Progenitor cell of endocrine pancreas (in vitro differentiated cells): Measurements from ENCODE around the gene SUPT6H. TPM values are rescaled to one million over a fixed set of nuclear protein-coding genes. Genes with fewer than 3 reads are reported as not detected.

Experiments
- DNase-seq: peaks from one replicate; pipeline ENCODE4 v3.0.0; 2021; ENCODE audit warnings: low spot score; ENCODE audit not compliant: unreplicated experiment
- H3K27ac Mint-ChIP-seq: 2 replicates; pipeline ENCODE4 v1.8.0; 2021; ENCODE audit warnings: mild to moderate bottlenecking, moderate library complexity, mixed read lengths
- H3K27me3 Mint-ChIP-seq: 2 replicates; pipeline ENCODE4 v1.8.0; 2021; ENCODE audit warnings: mixed read lengths
- H3K36me3 Mint-ChIP-seq: 2 replicates; pipeline ENCODE4 v1.8.0; 2022; ENCODE audit warnings: mixed read lengths; ENCODE audit not compliant: insufficient read depth
- H3K4me1 Mint-ChIP-seq: 2 replicates; pipeline ENCODE4 v1.8.0; 2021; ENCODE audit warnings: low read depth, mixed read lengths
- H3K4me3 Mint-ChIP-seq: 2 replicates; pipeline ENCODE4 v1.8.0; 2021; ENCODE audit warnings: low read depth, mild to moderate bottlenecking, moderate library complexity, mixed read lengths
- H3K9me3 Mint-ChIP-seq: 2 replicates; pipeline ENCODE4 v1.8.0; 2021; ENCODE audit warnings: low read depth, mixed read lengths
- total RNA-seq: library from RNA; stranded (reverse); gene quantifications from 2 replicates; pipeline ENCODE4 v1.2.1, GENCODE V29; 2021
- TF ChIP-seq, protein P1 (sequence below): fragments of 200-600 bp; sonication (generic); IDR thresholded peaks from one replicate; pipeline ENCODE4 v1.5.0; 2021; ENCODE audit warnings: antibody characterized with exemption, mild to moderate bottlenecking; ENCODE audit not compliant: unreplicated experiment

Gene SUPT6H
- total RNA-seq, 1 donor from 2014 or later, result 80.0 TPM

DNA sequence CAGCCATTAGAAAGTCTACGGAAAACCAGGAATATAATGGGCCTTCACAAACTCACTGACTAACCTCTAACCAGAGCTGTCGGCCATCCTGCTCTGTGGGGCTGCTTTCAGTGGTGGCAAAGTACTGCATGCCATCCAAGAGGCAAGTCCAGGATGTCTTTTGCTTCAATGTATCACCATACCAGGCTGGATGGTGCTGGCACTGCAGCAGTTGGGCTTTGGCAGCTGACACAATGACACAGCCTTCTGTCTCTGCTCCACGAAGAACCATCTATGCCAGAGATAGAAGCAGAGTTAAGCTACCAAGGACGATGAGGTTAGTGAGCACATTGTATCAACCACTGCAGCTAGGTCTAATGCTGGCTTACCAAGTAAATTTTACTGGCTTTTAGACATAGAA is 38.3 kb upstream of the SUPT6H start:
- no peaks in the 10 kb centered on the region for H3K9me3 Mint-ChIP-seq
- no peak overlapping the region for H3K27ac Mint-ChIP-seq
- TF ChIP-seq, protein P1, sequence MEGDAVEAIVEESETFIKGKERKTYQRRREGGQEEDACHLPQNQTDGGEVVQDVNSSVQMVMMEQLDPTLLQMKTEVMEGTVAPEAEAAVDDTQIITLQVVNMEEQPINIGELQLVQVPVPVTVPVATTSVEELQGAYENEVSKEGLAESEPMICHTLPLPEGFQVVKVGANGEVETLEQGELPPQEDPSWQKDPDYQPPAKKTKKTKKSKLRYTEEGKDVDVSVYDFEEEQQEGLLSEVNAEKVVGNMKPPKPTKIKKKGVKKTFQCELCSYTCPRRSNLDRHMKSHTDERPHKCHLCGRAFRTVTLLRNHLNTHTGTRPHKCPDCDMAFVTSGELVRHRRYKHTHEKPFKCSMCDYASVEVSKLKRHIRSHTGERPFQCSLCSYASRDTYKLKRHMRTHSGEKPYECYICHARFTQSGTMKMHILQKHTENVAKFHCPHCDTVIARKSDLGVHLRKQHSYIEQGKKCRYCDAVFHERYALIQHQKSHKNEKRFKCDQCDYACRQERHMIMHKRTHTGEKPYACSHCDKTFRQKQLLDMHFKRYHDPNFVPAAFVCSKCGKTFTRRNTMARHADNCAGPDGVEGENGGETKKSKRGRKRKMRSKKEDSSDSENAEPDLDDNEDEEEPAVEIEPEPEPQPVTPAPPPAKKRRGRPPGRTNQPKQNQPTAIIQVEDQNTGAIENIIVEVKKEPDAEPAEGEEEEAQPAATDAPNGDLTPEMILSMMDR, result no peak
- H3K27me3 Mint-ChIP-seq, result no peaks in the 10 kb centered on the region
- H3K36me3 Mint-ChIP-seq, result peaks cover 33% of the 10 kb centered on the region
- no peak overlapping the region for H3K4me3 Mint-ChIP-seq
- no peaks in the 10 kb centered on the region for H3K4me1 Mint-ChIP-seq
- DNase-seq, result no peak

GRCh38 chr17:28624148-28624547 is 37.9 kb upstream of the SUPT6H start:
- Mint-ChIP-seq H3K27me3 (no peaks in the 10 kb centered on the region), H3K27ac (no peak overlapping the region), H3K4me1 (no peaks in the 10 kb centered on the region), H3K36me3 (peaks cover 31% of the 10 kb centered on the region), H3K4me3 (no peak overlapping the region), H3K9me3 (no peaks in the 10 kb centered on the region)
- no peak for DNase-seq
- TF ChIP-seq, protein P1, result no peak

- Mint-ChIP-seq H3K4me1 (no peaks in the 10 kb centered on the region), H3K27ac (no peak overlapping the region), H3K9me3 (no peaks in the 10 kb centered on the region), H3K4me3 (no peak overlapping the region), H3K36me3 (peaks cover 20% of the 10 kb centered on the region), H3K27me3 (no peaks in the 10 kb centered on the region)
- no peak for DNase-seq
- TF ChIP-seq, protein P1, result no peak
These were observed 35.2 kb upstream of the SUPT6H start for GRCh38 chr17:28626818-28627217.

GRCh38 chr17:28634206-28634865 is 27.7 kb upstream of the SUPT6H start:
- Mint-ChIP-seq H3K27ac (no peak overlapping the region), H3K4me1 (no peaks in the 10 kb centered on the region), H3K4me3 (no peak overlapping the region), H3K9me3 (no peaks in the 10 kb centered on the region), H3K36me3 (peaks cover 45% of the 10 kb centered on the region), H3K27me3 (no peaks in the 10 kb centered on the region)
- TF ChIP-seq, protein P1, result no peak
- DNase-seq, result no peak

GRCh38 chr17:28635506-28635905 is 26.5 kb upstream of the SUPT6H start:
- Mint-ChIP-seq H3K4me3 (no peak overlapping the region), H3K9me3 (no peaks in the 10 kb centered on the region), H3K27me3 (no peaks in the 10 kb centered on the region), H3K4me1 (no peaks in the 10 kb centered on the region), H3K36me3 (peaks cover 51% of the 10 kb centered on the region), H3K27ac (no peak overlapping the region)
- TF ChIP-seq, protein P1, result no peak
- no peak for DNase-seq
